ENCODE measurements around the gene ATP5F1D. TPM values are rescaled to one million over a fixed set of nuclear protein-coding genes. Genes with fewer than 3 reads are reported as not detected.

ATP5F1D gene
- total and polyA plus RNA-seq, 2 of the 8 experiments (the other 6 are each of a cell fraction or from before 2014, with no cell fraction given), result 174 to 249 TPM

GRCh38 chr19:1234051-1234954 lies 7.2 kb upstream of the ATP5F1D start (continued):
- no peak for TF ChIP-seq TCF12 (IDR thresholded peaks at IDR 0.05; ENCODE audit: low read depth, low read length)
- no peak for TF ChIP-seq SIX5 (IDR thresholded peaks at IDR 0.05; ENCODE audit: low read depth, low read length)
- no peak for TF ChIP-seq TEAD4 (IDR thresholded peaks at IDR 0.05; ENCODE audit: low read depth, low read length)

Data from H1 (cell line).